OCI-LY1 (cell line): Measurements from ENCODE around the gene NPW.

Experiments used
- CTCF ChIP-seq: fragments of 200-600 bp; sonication (generic), shearing (Covaris generic); IDR thresholded peaks from 2 replicates; pipeline ENCODE4 v1.5.1; 2017; ENCODE audit warnings: mild to moderate bottlenecking, antibody characterized with exemption, low read length, moderate library complexity, mixed read lengths
- EZH2 ChIP-seq: fragments of 200-600 bp; sonication (generic), shearing (Covaris generic); IDR thresholded peaks from 2 replicates; pipeline ENCODE4 v1.8.0; 2017; ENCODE audit warnings: borderline replicate concordance, mixed run types, mild to moderate bottlenecking, antibody characterized with exemption, low read length, moderate library complexity, mixed read lengths

GRCh38 chr16:2039274-2040031 is 19.9 kb downstream of the NPW start:
- TF ChIP-seq EZH2 (no peak), CTCF (no peak)
